ENCODE measurements around the gene EP400. TPM values are rescaled to one million over a fixed set of nuclear protein-coding genes. Genes with fewer than 3 reads are reported as not detected.

EP400 gene
- total RNA-seq, 1 experiment from 2014 or later = 61.7 TPM

GRCh38 chr12:132075026-132075713 is 125.4 kb downstream of the EP400 start:
- Histone ChIP-seq H3K4me2 (ENCODE audit: insufficient read depth, insufficient read length, low read length) (no peak overlapping the region), H3K14ac (ENCODE audit: insufficient read depth, low read length) (no peak overlapping the region), H3K27me3 (ENCODE audit: insufficient read depth, low read length) (no peaks in the 10 kb centered on the region), H3K4me1 (ENCODE audit: insufficient read depth, low read length) (no peaks in the 10 kb centered on the region), H3K4ac (ENCODE audit: low read depth, low read length) (no peak overlapping the region), H3K23me2 (ENCODE audit: insufficient read length, low read depth, low read length, poor library complexity, severe bottlenecking) (no peaks in the 10 kb centered on the region), H2BK5ac (ENCODE audit: insufficient read length, low read length) (no peak overlapping the region), H4K8ac (replicated peaks; ENCODE audit: insufficient read length, low read depth, low read length) (no peak overlapping the region), H3K23ac (ENCODE audit: insufficient read length, low read depth, low read length) (no peak overlapping the region), H3K27ac (ENCODE audit: insufficient read length, low read depth, low read length) (no peak overlapping the region), H2AK5ac (ENCODE audit: insufficient read length, low read length) (no peak overlapping the region), H2AFZ (ENCODE audit: low read length) (no peak overlapping the region), H3K9me3 (ENCODE audit: control insufficient read depth, low read depth, low read length) (no peaks in the 10 kb centered on the region), H3K79me2 (ENCODE audit: insufficient read depth, low read length) (no peaks in the 10 kb centered on the region), H3K9ac (ENCODE audit: extremely low read depth, insufficient read length, low read length) (no peak overlapping the region), H3K18ac (ENCODE audit: insufficient read length, low read depth, low read length) (no peak overlapping the region), H2BK120ac (ENCODE audit: low read depth, low read length, poor library complexity, severe bottlenecking) (no peak overlapping the region), H2BK20ac (ENCODE audit: low read depth, low read length, poor library complexity, severe bottlenecking) (no peak overlapping the region), H4K20me1 (ENCODE audit: control insufficient read depth, insufficient read depth, insufficient read length) (no peaks in the 10 kb centered on the region), H3K56ac (ENCODE audit: insufficient read length, low read depth, low read length) (no peak overlapping the region), H3K79me1 (ENCODE audit: insufficient read depth, low read depth, low read length, poor library complexity, severe bottlenecking) (no peaks in the 10 kb centered on the region), H4K91ac (ENCODE audit: insufficient read length, low read depth, low read length) (no peak overlapping the region), H2BK12ac (ENCODE audit: insufficient read length, low read depth, low read length) (no peak overlapping the region), H3T11ph (ENCODE audit: low read length) (no peak overlapping the region), H2BK15ac (ENCODE audit: low read depth, low read length) (no peak overlapping the region), H4K5ac (ENCODE audit: insufficient read length, low read depth, low read length) (no peak overlapping the region)
- no peak overlapping the region for H3K27ac Mint-ChIP-seq
- no peaks in the 10 kb centered on the region for H3K9me3 Mint-ChIP-seq
- H3K4me3 Mint-ChIP-seq = no peak overlapping the region
- no peaks in the 10 kb centered on the region for H3K4me1 Mint-ChIP-seq
- peak; percentile 71 for TF ChIP-seq CTCF (conservative IDR thresholded peaks at IDR 0.05)
- H3K36me3 Mint-ChIP-seq (ENCODE audit: insufficient read depth in 1 of 3, low read depth in 3 of 3) = peaks cover 39 to 75% (median 72%) of the 10 kb centered on the region in 3 experiments
- DNase-seq = no peak
- H3K27me3 Mint-ChIP-seq (ENCODE audit: low read depth) = no peaks in the 10 kb centered on the region
- no CpG with 5 or more reads among the region's 15 CpGs for WGBS (ENCODE audit: extremely low coverage, insufficient read length, low lambda C conversion rate)
